IMR-90 (cell line): ENCODE data around the gene GUCY2D. TPM values are rescaled to one million over a fixed set of nuclear protein-coding genes. Genes with fewer than 3 reads are reported as not detected.

Source experiments
- ATAC-seq: fragments of 200-7000 bp; cut with Tn5 transposase; 2 replicates; pipeline ENCODE4 v1.9.1; 2020; ENCODE audit warnings: low read depth, mild to moderate bottlenecking, moderate library complexity
- BruUV-seq: library from RNA; stranded (reverse); fragments of 400-500 nt; replicated peaks from 2 replicates; lab custom pipeline; 2021; lab: Mats Ljungman, UMichigan
- CTCF ChIA-PET: fragments of 300-600 bp; formaldehyde crosslinking; extraction: SDS; loops from one replicate; lab custom pipeline; 2021; ENCODE audit warnings: antibody characterized with exemption; lab: Yijun Ruan, JAX
- POLR2A ChIA-PET: fragments of 300-600 bp; sonication (Branson Sonifier 250); formaldehyde crosslinking; loops from one replicate; lab custom pipeline; 2022; ENCODE audit warnings: antibody characterized with exemption; ENCODE audit not compliant: unreplicated experiment; lab: Charles Lee
- DNase-seq: peaks from one replicate; pipeline ENCODE4 v3.0.0; 2013
- H2AFZ ChIP-seq: replicated peaks from 2 replicates; pipeline ENCODE3; 2013; ENCODE audit warnings: low read length, mild to moderate bottlenecking; ENCODE audit not compliant: poor library complexity
- H2AK5ac ChIP-seq: 2 replicates; pipeline ENCODE4 v1.6.1; 2013; ENCODE audit warnings: low read depth, low read length, inconsistent platforms
- H2AK9ac ChIP-seq: replicated peaks from 2 replicates; pipeline ENCODE3; 2013; ENCODE audit warnings: mild to moderate bottlenecking, low read depth, low read length, moderate library complexity; ENCODE audit not compliant: poor library complexity
- H2BK120ac ChIP-seq: 2 replicates; pipeline ENCODE4 v1.6.1; 2013; ENCODE audit warnings: low read depth, low read length, inconsistent platforms
- H2BK15ac ChIP-seq: 3 replicates; pipeline ENCODE4 v1.6.1; 2013; ENCODE audit warnings: low read depth, low read length, inconsistent platforms
- H2BK20ac ChIP-seq: 2 replicates; pipeline ENCODE4 v1.6.1; 2013; ENCODE audit warnings: low read depth, mild to moderate bottlenecking, inconsistent platforms, low read length, moderate library complexity
- H2BK5ac ChIP-seq: 2 replicates; pipeline ENCODE4 v1.6.1; 2013; ENCODE audit warnings: mild to moderate bottlenecking, low read depth, low read length, inconsistent platforms; ENCODE audit not compliant: poor library complexity, severe bottlenecking
- H3K14ac ChIP-seq: replicated peaks from 2 replicates; pipeline ENCODE4 v1.6.1; 2013; ENCODE audit warnings: low read depth, low read length, inconsistent platforms
- H3K18ac ChIP-seq: 2 replicates; pipeline ENCODE4 v1.6.1; 2013; ENCODE audit warnings: low read depth, low read length, control low read depth
- H3K23ac ChIP-seq: 2 replicates; pipeline ENCODE4 v1.6.1; 2013; ENCODE audit warnings: low read depth, low read length, inconsistent platforms
- H3K27ac ChIP-seq: 2 replicates; pipeline ENCODE4 v1.5.1; 2013; ENCODE audit warnings: mild to moderate bottlenecking, control low read depth, low read length; ENCODE audit not compliant: insufficient read depth
- H3K27me3 ChIP-seq: 2 replicates; pipeline ENCODE4 v1.6.1; 2013; ENCODE audit warnings: low read length; ENCODE audit not compliant: control insufficient read depth, insufficient read depth
- H3K36me3 ChIP-seq: 2 replicates; pipeline ENCODE4 v1.6.1; 2013; ENCODE audit warnings: low read length, mixed read lengths; ENCODE audit not compliant: control insufficient read depth, insufficient read depth
- H3K4ac ChIP-seq: 2 replicates; pipeline ENCODE4 v1.6.1; 2013; ENCODE audit warnings: low read depth, low read length, inconsistent platforms
- H3K4me1 ChIP-seq: 2 replicates; pipeline ENCODE4 v1.6.1; 2013; ENCODE audit warnings: low read length, mixed read lengths; ENCODE audit not compliant: control insufficient read depth, insufficient read depth
- H3K4me2 ChIP-seq: 2 replicates; pipeline ENCODE4 v1.6.1; 2013; ENCODE audit warnings: low read depth, mild to moderate bottlenecking, control low read depth, low read length, moderate library complexity
- H3K4me3 ChIP-seq: 2 replicates; pipeline ENCODE4 v1.5.1; 2013; ENCODE audit warnings: low read depth, mild to moderate bottlenecking, control low read depth, low read length, moderate library complexity; ENCODE audit not compliant: insufficient read depth
- H3K56ac ChIP-seq: 2 replicates; pipeline ENCODE4 v1.6.1; 2013; ENCODE audit warnings: low read length, inconsistent platforms; ENCODE audit not compliant: insufficient read depth; ENCODE audit errors: extremely low read depth
- H3K79me1 ChIP-seq, 2 experiments: 2 replicates each; pipeline ENCODE4 v1.6.1; 2013; ENCODE audit warnings: low read length in 2 of 2, inconsistent platforms in 1 of 2, low read depth in 1 of 2
- H3K9ac ChIP-seq: 2 replicates; pipeline ENCODE4 v1.6.1; 2013; ENCODE audit warnings: low read depth, low read length, control low read depth
- H3K9me1 ChIP-seq: 2 replicates; pipeline ENCODE4 v1.6.1; 2013; ENCODE audit warnings: low read length, inconsistent platforms; ENCODE audit not compliant: insufficient read depth
- H3K9me3 ChIP-seq: 2 replicates; pipeline ENCODE4 v1.6.1; 2013; ENCODE audit warnings: low read length; ENCODE audit not compliant: control insufficient read depth, insufficient read depth
- H4K20me1 ChIP-seq: 2 replicates; pipeline ENCODE4 v1.6.1; 2013; ENCODE audit warnings: low read length, inconsistent platforms; ENCODE audit not compliant: insufficient read depth
- H4K5ac ChIP-seq: 2 replicates; pipeline ENCODE4 v1.6.1; 2013; ENCODE audit warnings: mild to moderate bottlenecking, low read depth, low read length, control low read depth
- H4K8ac ChIP-seq, 2 experiments: 2 replicates each; pipeline ENCODE4 v1.6.1; 2013; ENCODE audit warnings: low read depth in 2 of 2, low read length in 2 of 2, control low read depth in 1 of 2, inconsistent platforms in 1 of 2
- H4K91ac ChIP-seq: 2 replicates; pipeline ENCODE4 v1.6.1; 2013; ENCODE audit warnings: low read depth, low read length, inconsistent platforms; ENCODE audit not compliant: insufficient read depth
- BHLHE40 ChIP-seq: fragments of 150-350 bp; IDR thresholded peaks from 2 replicates; pipeline ENCODE4 v1.6.1; 2016; ENCODE audit warnings: mild to moderate bottlenecking, low read depth, low read length
- CHD1 ChIP-seq: IDR thresholded peaks from 2 replicates; pipeline ENCODE4 v1.6.1; 2012; ENCODE audit warnings: low read depth, low read length, improper control_type of control experiment
- CTCF ChIP-seq: conservative IDR thresholded peaks from 2 replicates; pipeline ENCODE4 v1.5.1; 2012; ENCODE audit warnings: mild to moderate bottlenecking, low read depth, low read length, improper control_type of control experiment
- MXI1 ChIP-seq: IDR thresholded peaks from 2 replicates; pipeline ENCODE4 v1.6.1; 2012; ENCODE audit warnings: low read depth, mild to moderate bottlenecking, low read length, moderate library complexity, borderline replicate concordance
- WGBS, 2 experiments: methylation state at CpG; one replicate each; pipeline versions ENCODE4 v1.1.5 to v1.1.7; 2013; ENCODE audit warnings: missing lambda C conversion rate in 2 of 2; ENCODE audit not compliant: insufficient read length in 1 of 2; ENCODE audit errors: extremely low coverage in 2 of 2; 5-methylcytosine and 5-hydroxymethylcytosine counted together
- dilution Hi-C: fragments of 300-500 bp; cut with HindIII; formaldehyde crosslinking; loops from one replicate; pipeline ENCODE4 v1.14.3; 2018; ENCODE audit warnings: low sequenced_read_pairs; ENCODE audit not compliant: unreplicated experiment
- in situ Hi-C: fragments of 300-500 bp; cut with MboI; formaldehyde crosslinking; loops from 3 replicates; pipeline ENCODE4 v1.14.3; 2019; ENCODE audit warnings: low sequenced_read_pairs, inconsistent platforms, mixed read lengths
- intact Hi-C: fragments of 100-400 bp; cut with micrococcal nuclease; formaldehyde crosslinking; loops from 2 replicates; pipeline ENCODE4 v1.10.0; 2022
- polyA plus RNA-seq, 3 experiments: library from polyadenylated mRNA; depleted of rRNA; stranded (reverse); fragments of >200 nt; gene quantifications; 2 replicates each; pipeline ENCODE4 v1.2.3, GENCODE V29; 2012; ENCODE audit warnings: low replicate concordance in 1 of 3
- total RNA-seq: library from RNA; depleted of rRNA; stranded (reverse); fragments of >200 nt; gene quantifications from 2 replicates; pipeline ENCODE4 v1.2.3, GENCODE V29; 2012

Gene GUCY2D
- total and polyA plus RNA-seq, 2 of the 4 experiments (the other 2 are of a cell fraction) = 0.03 TPM; not detected in 1

GRCh38 chr17:8012045-8012580, 9.7 kb downstream of the GUCY2D start:
- H2BK20ac ChIP-seq = no peak overlapping the region
- ChIA-PET CTCF (no interaction called here), POLR2A (no interaction called here)
- 70% methylated on average over 4 of the region's 15 CpGs; no CpG with 5 or more reads in 1 of the 2 experiments for WGBS, 2 experiments
- H3K18ac ChIP-seq = no peak overlapping the region
- no peak overlapping the region for H2BK120ac ChIP-seq
- DNase-seq (no peak), ATAC-seq (no peak)
- peaks cover 3% of the 10 kb centered on the region; the same call in 1 of the 2 replicates for H3K4me1 ChIP-seq
- H3K56ac ChIP-seq = no peak overlapping the region
- H3K9me1 ChIP-seq = no peaks in the 10 kb centered on the region
- no peaks in the 10 kb centered on the region for H3K79me1 ChIP-seq
- no peak overlapping the region for H3K14ac ChIP-seq
- H4K20me1 ChIP-seq = no peaks in the 10 kb centered on the region
- no peak overlapping the region for H2BK15ac ChIP-seq
- H3K36me3 ChIP-seq = no peaks in the 10 kb centered on the region
- H2BK5ac ChIP-seq = no peak overlapping the region
- no peak overlapping the region for H2AFZ ChIP-seq
- H3K4me3 ChIP-seq = no peak overlapping the region
- no peak overlapping the region for H4K8ac ChIP-seq
- H3K4ac ChIP-seq = no peak overlapping the region
- no peak overlapping the region for H3K27ac ChIP-seq
- BruUV-seq = no TSS peak
- intact Hi-C loops (no loop called here), dilution Hi-C loops (no loop called here), in situ Hi-C loops (no loop called here)
- TF ChIP-seq CTCF = no peak
- no peak for TF ChIP-seq MXI1
- TF ChIP-seq BHLHE40 = no peak
- TF ChIP-seq CHD1 = no peak
- H2AK5ac ChIP-seq = no peak overlapping the region
- no peaks in the 10 kb centered on the region for H3K9me3 ChIP-seq
- H4K91ac ChIP-seq = no peak overlapping the region
- no peak overlapping the region for H4K5ac ChIP-seq
- H3K27me3 ChIP-seq = peaks cover 71% of the 10 kb centered on the region
- no peak overlapping the region for H3K4me2 ChIP-seq
- no peak overlapping the region for H2AK9ac ChIP-seq
- no peak overlapping the region for H3K23ac ChIP-seq
- H3K9ac ChIP-seq = no peak overlapping the region
